Lower leg skin (tissue), 3 donors: ENCODE measurements around the gene ADIPOQ.

Experiments
- POLR2A ChIP-seq, 2 donors: fragments of 450-650 bp; IDR thresholded peaks; one replicate each; pipeline ENCODE4 v1.6.1; 2016 to 2017; ENCODE audit warnings: antibody characterized with exemption in 2 of 2, mild to moderate bottlenecking in 1 of 2, moderate library complexity in 1 of 2
- TF ChIP-seq, protein P1 (sequence below), 3 donors: fragments of 450-650 bp; IDR thresholded peaks; one replicate each; pipeline ENCODE4 v1.5.1; 2016; ENCODE audit warnings: antibody characterized with exemption in 3 of 3, mild to moderate bottlenecking in 3 of 3, moderate library complexity in 2 of 3

GRCh38 chr3:186870421-186871201, 28.1 kb downstream of the ADIPOQ start:
- no peak for TF ChIP-seq POLR2A (IDR thresholded peaks at IDR 0.05)
- TF ChIP-seq, protein P1, sequence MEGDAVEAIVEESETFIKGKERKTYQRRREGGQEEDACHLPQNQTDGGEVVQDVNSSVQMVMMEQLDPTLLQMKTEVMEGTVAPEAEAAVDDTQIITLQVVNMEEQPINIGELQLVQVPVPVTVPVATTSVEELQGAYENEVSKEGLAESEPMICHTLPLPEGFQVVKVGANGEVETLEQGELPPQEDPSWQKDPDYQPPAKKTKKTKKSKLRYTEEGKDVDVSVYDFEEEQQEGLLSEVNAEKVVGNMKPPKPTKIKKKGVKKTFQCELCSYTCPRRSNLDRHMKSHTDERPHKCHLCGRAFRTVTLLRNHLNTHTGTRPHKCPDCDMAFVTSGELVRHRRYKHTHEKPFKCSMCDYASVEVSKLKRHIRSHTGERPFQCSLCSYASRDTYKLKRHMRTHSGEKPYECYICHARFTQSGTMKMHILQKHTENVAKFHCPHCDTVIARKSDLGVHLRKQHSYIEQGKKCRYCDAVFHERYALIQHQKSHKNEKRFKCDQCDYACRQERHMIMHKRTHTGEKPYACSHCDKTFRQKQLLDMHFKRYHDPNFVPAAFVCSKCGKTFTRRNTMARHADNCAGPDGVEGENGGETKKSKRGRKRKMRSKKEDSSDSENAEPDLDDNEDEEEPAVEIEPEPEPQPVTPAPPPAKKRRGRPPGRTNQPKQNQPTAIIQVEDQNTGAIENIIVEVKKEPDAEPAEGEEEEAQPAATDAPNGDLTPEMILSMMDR (IDR thresholded peaks at IDR 0.05) = no peak
